GM19468 (cell line): ENCODE data around the gene TSR2.

Experiments
- ATAC-seq: cut with Tn5 transposase; IDR thresholded peaks from one replicate; pipeline ENCODE4 v1.9.1; 2021; ENCODE audit warnings: mild to moderate bottlenecking, moderate library complexity, moderate number of reproducible peaks; ENCODE audit not compliant: unreplicated experiment; ENCODE audit errors: extremely low read depth

TSR2 gene, protein sequence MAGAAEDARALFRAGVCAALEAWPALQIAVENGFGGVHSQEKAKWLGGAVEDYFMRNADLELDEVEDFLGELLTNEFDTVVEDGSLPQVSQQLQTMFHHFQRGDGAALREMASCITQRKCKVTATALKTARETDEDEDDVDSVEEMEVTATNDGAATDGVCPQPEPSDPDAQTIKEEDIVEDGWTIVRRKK

DNA sequence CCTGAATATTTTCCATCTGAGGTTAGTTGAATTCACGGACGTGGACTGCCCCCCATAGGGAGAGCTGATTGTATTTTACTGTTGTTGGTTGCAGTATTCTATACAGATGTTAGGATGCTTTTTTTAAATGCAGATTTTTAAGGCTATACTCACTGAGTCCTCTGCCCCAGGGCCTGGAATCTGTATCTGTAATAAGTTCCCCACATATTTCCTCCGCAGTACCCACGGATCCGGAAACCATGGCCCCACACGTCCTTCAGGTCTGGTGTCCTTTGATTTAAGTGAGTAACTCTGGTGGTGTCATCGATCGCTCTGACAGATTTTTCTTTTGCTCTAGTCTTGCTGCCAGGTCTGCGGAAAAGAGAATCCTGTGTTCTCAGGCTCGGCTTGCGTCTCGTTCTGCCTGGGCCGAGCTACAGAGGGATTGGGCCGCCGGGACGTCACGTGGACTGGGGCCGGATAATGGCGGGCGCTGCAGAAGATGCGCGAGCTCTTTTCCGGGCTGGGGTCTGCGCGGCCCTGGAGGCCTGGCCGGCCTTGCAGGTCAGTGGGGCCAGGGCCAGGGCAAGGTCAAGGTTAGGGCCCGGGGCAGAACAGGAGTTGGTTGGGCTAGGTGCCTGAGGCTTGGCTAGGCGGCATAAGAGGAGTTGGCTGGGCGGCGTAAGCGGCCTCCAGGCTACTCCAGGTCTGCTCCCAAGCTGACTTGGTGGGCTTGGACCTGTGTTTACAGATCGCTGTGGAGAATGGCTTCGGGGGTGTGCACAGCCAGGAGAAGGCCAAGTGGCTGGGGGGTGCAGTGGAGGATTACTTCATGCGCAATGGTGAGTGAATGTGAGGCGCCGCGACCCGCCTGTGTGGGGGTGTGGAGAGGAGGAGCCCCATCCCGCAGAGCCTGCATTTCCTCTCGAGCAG, at the start of gene TSR2:
TSS of gene TSR2 (plus strand) at position 445 of the 912 bp plus-strand sequence. CDS start at position 463, 18 bp downstream.
- peak; percentile 80 for ATAC-seq

- ATAC-seq, result no peak
Observed at GRCh38 chrX:54397113-54397512, 43.1 kb upstream of the TSR2 start.

DNA sequence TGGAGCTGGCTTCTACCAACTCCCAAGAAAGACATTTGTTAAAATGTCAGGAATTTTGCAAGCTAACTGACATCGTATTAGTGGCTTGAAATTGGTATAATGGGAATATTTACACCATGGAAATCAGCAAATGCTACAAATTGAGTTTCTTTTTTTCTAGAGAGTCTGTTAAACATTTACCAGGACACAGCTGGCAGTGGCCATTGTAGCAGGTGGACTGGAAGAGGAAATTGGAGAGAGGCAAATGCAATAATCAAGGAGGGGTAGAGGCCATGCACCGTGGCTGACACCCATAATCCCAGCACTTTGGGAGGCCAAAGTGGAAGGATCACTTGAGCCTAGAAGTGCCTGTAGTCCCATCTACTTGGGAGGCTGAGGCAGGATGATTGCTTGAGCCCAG, 32.9 kb upstream of the TSR2 start:
- ATAC-seq, result no peak

- ATAC-seq, result no peak
Observed at GRCh38 chrX:54411732-54412131, 28.5 kb upstream of the TSR2 start.

DNA sequence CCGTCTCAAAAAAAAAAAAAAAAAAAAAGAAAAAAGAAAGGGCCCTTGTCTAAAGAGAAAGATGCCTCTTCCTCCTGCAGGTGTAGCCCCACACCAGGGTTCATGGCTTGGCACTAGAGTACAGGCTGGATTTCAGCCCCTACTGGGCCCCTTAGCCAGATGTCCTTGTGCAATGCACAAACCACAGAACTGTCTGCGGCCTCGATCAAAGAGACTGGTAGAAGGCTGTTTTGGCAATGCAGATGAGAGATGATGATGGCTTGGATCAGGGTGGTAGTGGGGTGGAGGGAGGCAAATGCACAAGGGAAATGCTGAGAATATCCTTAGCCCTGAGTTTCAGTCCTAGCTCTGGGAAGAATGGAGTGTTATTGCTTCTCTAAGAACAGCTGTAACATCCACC, 26.5 kb upstream of the TSR2 start:
- ATAC-seq, result no peak

DNA sequence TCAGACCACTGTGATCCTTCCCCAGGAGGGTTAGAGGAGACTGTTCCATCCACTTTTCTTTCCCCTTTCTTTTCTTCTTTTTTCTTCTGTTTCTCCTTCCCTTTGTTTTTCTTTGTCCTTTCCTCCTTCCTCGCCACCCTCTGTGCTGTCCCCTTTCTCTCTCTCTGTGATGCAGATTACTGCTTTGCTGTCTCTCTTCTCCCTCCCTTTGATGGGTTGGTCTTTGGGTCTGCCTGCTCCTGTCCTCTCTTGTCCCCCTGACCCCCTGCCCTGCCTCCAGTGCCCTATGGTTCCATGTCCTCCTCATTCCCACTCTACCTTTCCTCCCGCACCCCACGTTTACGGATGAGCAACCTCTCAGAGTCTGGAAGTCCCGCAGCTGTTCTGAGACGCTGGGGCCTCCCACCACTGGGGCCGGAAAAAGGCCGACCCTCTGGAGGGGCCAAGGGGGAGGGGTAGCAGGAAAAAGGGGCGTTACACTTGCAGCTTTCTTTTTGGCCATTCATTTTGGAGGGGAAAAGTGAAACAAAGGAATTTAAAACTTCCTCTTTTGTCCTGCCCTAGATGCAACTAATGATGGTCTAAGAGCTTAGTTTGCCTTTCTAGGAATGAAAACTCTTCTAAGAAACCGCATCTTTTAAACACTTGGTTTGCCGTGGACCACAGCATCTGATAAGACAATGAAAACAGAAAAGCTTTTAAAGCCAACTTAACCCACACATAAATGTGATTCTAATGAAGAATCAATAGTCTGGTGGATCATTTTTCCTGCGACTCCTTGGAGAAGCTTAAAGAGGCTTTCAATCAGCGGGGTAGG, 24.5 kb upstream of the TSR2 start:
- ATAC-seq, result no peak

GRCh38 chrX:54416965-54417364, 23.2 kb upstream of the TSR2 start:
- no peak for ATAC-seq

- no peak for ATAC-seq
Observed at GRCh38 chrX:54419559-54420302, 20.5 kb upstream of the TSR2 start.

GRCh38 chrX:54422168-54422567, 18.0 kb upstream of the TSR2 start:
- ATAC-seq, result no peak

GRCh38 chrX:54423161-54423888, 16.9 kb upstream of the TSR2 start:
- no peak for ATAC-seq

DNA sequence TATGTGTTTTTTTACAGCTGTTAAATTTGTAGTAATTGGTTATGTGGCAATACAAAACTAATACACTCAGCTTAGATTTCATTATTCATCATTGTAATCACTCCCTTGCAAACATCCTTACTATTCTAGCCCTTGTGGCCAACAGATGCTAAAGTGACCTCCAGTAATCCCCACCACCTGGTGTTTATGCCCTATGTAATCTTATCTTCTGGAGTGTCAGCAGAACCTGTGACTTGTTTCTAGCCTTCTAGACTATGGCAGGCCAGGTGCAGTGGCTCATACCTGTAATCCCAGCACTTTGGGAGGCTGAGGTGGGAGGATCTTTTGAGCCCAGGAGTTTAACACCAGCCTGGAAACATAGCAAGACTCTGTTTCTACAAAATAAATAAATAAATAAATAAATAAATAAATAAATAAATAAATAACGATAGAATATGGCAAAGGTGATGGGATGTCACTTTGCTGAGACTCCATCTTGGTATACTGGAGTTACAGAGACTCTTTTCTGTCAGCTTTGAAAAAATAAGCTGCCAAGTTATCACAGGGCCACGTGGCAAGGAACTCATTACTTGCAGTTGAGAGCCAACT, 12.3 kb upstream of the TSR2 start:
- ATAC-seq, result no peak

DNA sequence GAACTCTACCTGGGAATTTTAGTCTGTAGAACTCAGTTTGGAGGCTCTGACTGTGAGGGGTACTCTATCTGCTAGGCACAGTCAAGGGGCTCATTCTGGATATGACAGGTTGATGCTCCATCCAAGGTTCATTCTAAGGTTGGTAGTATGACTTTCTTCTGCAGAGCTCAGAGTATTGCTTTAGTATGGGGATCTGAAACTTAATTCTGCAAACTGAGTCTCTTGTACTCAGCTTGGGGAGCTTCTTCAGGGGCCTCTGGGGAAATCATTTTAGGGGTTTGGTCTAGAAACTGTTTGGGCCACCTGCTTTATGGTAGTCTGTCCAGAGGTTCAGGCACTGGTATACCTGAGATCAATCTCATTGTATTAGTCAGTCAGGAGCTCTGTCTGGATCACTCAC, 9.7 kb upstream of the TSR2 start:
- ATAC-seq, result no peak

DNA sequence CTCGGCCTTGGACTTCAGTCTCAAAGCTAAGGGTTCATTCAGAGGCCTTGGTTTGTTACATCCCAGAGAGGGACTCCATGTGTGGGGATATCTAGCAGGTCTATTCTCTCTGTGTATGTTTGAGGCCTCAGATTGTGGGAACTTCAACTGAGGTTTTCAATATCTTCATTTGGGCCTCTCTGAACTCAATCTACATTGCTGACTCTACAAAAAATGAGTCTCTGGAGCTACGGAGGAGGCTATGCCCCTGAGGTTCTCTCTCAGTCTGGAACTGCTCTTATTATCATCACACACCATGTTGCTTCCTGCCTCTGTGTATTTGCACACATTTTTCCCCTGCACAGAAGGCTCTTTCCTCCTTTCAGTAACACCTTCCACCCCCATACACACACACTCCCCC, 5.1 kb upstream of the TSR2 start:
- ATAC-seq, result no peak

- no peak for ATAC-seq
Observed at GRCh38 chrX:54442790-54443189, 2.6 kb downstream of the TSR2 start.

- ATAC-seq, result no peak
Observed at GRCh38 chrX:54444752-54445151, 4.5 kb downstream of the TSR2 start.

DNA sequence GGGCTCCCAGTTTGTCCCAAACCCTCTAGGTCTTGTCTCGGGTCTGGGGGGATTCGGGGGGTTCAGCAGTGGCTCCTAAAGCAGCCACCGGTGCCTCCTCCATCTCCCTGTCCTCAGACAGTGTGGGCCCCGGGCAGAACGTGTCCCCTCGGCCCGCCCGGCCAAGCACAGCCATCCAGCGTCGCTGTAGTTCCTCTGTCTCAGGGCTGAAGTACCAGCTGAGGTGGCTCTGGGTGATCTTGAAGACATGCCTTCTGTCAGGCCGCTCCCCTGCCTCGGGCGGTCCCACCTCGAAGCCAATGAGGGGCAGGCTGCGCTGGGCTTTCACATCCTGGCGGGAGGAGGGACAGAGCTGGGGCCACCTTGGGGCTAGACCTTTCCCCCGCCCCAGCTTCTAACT, 5.9 kb downstream of the TSR2 start:
- ATAC-seq, result no peak

- ATAC-seq, result no peak
Observed at GRCh38 chrX:54447461-54447860, 7.3 kb downstream of the TSR2 start.

- no peak for ATAC-seq
Observed at GRCh38 chrX:54449929-54450328, 9.7 kb downstream of the TSR2 start.

GRCh38 chrX:54452920-54453319, 12.7 kb downstream of the TSR2 start:
- no peak for ATAC-seq
